NB4 (cell line): Measurements from ENCODE around the gene IMMP2L.

Experiments
- DNase-seq: peaks from one replicate; pipeline ENCODE4 v3.0.0; 2010; ENCODE audit warnings: low read depth
- H3K4me3 ChIP-seq: one replicate; pipeline ENCODE4 v1.5.1; 2011; ENCODE audit warnings: mild to moderate bottlenecking, low read depth, low read length, moderate library complexity
- CTCF ChIP-seq: IDR thresholded peaks from one replicate; pipeline ENCODE4 v1.5.1; 2012; ENCODE audit warnings: low read depth, low read length
- MAX ChIP-seq: IDR thresholded peaks from 2 replicates; pipeline ENCODE4 v1.6.1; 2011; ENCODE audit warnings: low read depth, low read length
- MYC ChIP-seq: IDR thresholded peaks from 2 replicates; pipeline ENCODE4 v1.6.1; 2011; ENCODE audit warnings: low read depth, low read length
- POLR2A ChIP-seq: IDR thresholded peaks from 2 replicates; pipeline ENCODE4 v1.6.1; 2011; ENCODE audit warnings: mild to moderate bottlenecking; ENCODE audit not compliant: insufficient read length; ENCODE audit errors: extremely low read depth

IMMP2L gene

GRCh38 chr7:111018447-111018846 is 543.8 kb downstream of the IMMP2L start:
- TF ChIP-seq MAX: no peak
- no peak for DNase-seq
- no peak overlapping the region for H3K4me3 ChIP-seq

DNA sequence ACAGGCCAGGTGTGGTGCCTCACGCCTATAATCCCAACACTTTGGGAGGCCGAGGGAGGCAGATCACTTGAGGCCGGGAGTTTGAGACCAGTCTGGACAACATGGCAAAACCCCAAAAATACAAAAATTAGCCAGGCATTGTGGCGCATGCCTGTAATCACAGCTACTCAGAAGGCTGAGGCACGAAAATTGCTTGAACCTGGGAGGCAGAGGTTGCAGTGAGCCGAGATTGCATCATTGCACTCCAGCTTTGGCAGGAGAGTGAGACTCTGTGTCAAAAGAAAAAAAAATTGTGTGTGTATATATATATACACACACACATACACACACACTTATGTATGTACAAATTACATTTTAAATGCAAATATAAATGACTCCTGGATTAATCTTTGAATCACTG is 548.2 kb downstream of the IMMP2L start:
- TF ChIP-seq POLR2A: no peak
- no peak for TF ChIP-seq CTCF
- TF ChIP-seq MAX: no peak
- TF ChIP-seq MYC: no peak
- no peak overlapping the region for H3K4me3 ChIP-seq
- DNase-seq: no peak

GRCh38 chr7:111012799-111013675 is 549.3 kb downstream of the IMMP2L start:
- TF ChIP-seq MYC: no peak
- TF ChIP-seq CTCF: no peak
- no peak for TF ChIP-seq POLR2A
- no peak for TF ChIP-seq MAX
- no peak overlapping the region for H3K4me3 ChIP-seq
- no peak for DNase-seq

DNA sequence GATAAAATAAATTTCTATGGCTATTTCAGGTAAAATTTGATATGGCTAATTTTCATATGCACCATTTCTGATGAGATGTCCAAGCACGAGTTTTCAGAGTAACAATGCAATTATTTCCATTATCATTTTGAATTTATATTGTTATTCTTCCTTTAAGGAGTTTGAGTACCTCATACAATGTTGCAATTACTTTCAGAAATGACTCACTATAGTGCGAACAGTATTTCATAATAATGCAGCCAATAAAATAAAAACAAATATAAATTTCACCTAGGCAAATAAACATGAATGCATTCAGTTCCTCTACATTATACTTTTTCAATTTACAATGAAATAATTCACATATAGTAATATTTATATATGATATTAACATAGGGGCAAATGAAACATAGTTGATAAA is 550.1 kb downstream of the IMMP2L start:
- TF ChIP-seq POLR2A: no peak
- TF ChIP-seq CTCF: no peak
- TF ChIP-seq MYC: no peak
- no peak for TF ChIP-seq MAX
- H3K4me3 ChIP-seq: no peak overlapping the region
- DNase-seq: no peak

DNA sequence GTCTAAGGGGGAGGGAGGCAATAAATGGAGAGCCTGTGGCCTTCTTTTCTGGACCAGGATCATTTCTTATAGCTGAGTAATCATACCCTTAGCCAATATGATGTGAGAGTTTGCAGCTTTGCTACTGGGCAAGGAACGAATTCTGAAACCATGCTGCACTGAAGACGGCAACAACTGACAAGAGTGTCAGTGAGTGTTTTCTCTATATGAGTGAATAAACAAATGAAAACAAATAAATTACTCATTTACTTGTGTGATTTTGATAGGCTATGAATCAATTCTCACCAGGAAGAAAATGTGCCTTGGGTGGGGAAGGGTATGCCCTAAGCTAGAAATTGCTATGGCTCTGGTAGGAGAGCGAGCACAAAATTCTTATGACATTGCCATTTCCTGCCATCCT is 550.8 kb downstream of the IMMP2L start:
- H3K4me3 ChIP-seq: no peak overlapping the region
- no peak for DNase-seq
- TF ChIP-seq POLR2A (no peak), MYC (no peak), CTCF (no peak), MAX (no peak)

GRCh38 chr7:111010798-111011197 is 551.5 kb downstream of the IMMP2L start:
- H3K4me3 ChIP-seq: no peak overlapping the region
- no peak for DNase-seq
- TF ChIP-seq POLR2A (no peak), CTCF (no peak), MAX (no peak), MYC (no peak)
